Progenitor cell of endocrine pancreas (in vitro differentiated cells): ENCODE data around the gene C12orf75. TPM values are rescaled to one million over a fixed set of nuclear protein-coding genes. Genes with fewer than 3 reads are reported as not detected.

Source experiments
- DNase-seq: peaks from one replicate; pipeline ENCODE4 v3.0.0; 2021; ENCODE audit warnings: low spot score; ENCODE audit not compliant: unreplicated experiment
- H3K27ac Mint-ChIP-seq: 2 replicates; pipeline ENCODE4 v1.8.0; 2021; ENCODE audit warnings: mild to moderate bottlenecking, moderate library complexity, mixed read lengths
- H3K27me3 Mint-ChIP-seq: 2 replicates; pipeline ENCODE4 v1.8.0; 2021; ENCODE audit warnings: mixed read lengths
- H3K36me3 Mint-ChIP-seq: 2 replicates; pipeline ENCODE4 v1.8.0; 2022; ENCODE audit warnings: mixed read lengths; ENCODE audit not compliant: insufficient read depth
- H3K4me1 Mint-ChIP-seq: 2 replicates; pipeline ENCODE4 v1.8.0; 2021; ENCODE audit warnings: low read depth, mixed read lengths
- H3K4me3 Mint-ChIP-seq: 2 replicates; pipeline ENCODE4 v1.8.0; 2021; ENCODE audit warnings: low read depth, mild to moderate bottlenecking, moderate library complexity, mixed read lengths
- H3K9me3 Mint-ChIP-seq: 2 replicates; pipeline ENCODE4 v1.8.0; 2021; ENCODE audit warnings: low read depth, mixed read lengths
- total RNA-seq: library from RNA; stranded (reverse); gene quantifications from 2 replicates; pipeline ENCODE4 v1.2.1, GENCODE V29; 2021
- TF ChIP-seq, protein P1 (sequence below): fragments of 200-600 bp; sonication (generic); IDR thresholded peaks from one replicate; pipeline ENCODE4 v1.5.0; 2021; ENCODE audit warnings: antibody characterized with exemption, mild to moderate bottlenecking; ENCODE audit not compliant: unreplicated experiment

Gene C12orf75
- total RNA-seq, 1 donor from 2014 or later: 228 TPM

DNA sequence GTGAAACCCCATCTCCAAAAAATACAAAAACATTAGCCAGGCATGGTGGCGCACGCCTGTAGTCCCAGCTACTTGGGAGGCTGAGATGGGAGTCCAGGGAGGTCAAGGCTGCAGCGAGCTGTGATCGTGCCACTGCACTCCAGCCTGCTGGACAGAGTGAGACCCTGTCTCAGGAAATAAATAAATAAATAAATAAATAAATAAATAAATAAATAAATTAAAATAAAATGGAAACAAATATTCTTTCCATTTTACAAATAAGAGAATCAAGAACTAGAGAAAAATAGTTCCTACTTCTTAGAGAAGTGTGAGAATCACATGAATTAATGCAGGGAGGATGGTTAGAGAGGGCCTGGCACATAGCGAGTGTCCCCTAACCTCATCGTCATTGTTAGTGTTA, 53.7 kb downstream of the C12orf75 start:
- no peaks in the 10 kb centered on the region for H3K27me3 Mint-ChIP-seq
- TF ChIP-seq, protein P1, sequence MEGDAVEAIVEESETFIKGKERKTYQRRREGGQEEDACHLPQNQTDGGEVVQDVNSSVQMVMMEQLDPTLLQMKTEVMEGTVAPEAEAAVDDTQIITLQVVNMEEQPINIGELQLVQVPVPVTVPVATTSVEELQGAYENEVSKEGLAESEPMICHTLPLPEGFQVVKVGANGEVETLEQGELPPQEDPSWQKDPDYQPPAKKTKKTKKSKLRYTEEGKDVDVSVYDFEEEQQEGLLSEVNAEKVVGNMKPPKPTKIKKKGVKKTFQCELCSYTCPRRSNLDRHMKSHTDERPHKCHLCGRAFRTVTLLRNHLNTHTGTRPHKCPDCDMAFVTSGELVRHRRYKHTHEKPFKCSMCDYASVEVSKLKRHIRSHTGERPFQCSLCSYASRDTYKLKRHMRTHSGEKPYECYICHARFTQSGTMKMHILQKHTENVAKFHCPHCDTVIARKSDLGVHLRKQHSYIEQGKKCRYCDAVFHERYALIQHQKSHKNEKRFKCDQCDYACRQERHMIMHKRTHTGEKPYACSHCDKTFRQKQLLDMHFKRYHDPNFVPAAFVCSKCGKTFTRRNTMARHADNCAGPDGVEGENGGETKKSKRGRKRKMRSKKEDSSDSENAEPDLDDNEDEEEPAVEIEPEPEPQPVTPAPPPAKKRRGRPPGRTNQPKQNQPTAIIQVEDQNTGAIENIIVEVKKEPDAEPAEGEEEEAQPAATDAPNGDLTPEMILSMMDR: no peak
- H3K4me3 Mint-ChIP-seq: no peak overlapping the region
- DNase-seq: no peak
- H3K9me3 Mint-ChIP-seq: no peaks in the 10 kb centered on the region
- peaks cover 4% of the 10 kb centered on the region for H3K36me3 Mint-ChIP-seq
- H3K4me1 Mint-ChIP-seq: no peaks in the 10 kb centered on the region
- H3K27ac Mint-ChIP-seq: no peak overlapping the region

DNA sequence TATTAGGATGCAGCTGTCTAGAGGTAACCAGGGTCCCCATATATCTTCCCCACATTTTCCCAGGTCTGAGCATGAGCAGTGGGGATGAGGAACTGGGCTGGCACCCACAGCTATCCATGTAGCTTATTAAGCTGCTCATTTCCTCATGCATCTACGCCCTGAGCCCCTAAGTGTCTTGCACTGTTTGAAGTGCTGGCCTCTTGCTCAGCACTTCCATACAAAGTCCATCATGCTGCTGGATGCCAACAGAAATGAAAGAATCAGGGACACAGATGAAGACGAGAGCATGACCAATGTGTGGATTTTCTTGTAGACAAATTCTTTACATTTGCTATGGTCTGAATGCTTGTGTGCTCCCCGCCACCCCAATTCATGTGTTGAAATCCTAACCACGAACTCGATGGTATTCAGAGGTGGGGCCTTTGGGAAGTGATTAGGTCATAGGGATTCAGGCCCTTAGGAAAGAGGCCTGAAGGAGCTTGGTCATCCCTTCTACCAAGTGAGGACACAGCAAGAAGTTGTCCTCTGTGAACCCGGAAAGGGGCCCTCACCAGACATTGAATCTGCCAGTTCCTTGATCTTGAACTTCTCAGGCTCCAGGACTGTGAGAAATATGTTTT, 54.5 kb downstream of the C12orf75 start:
- no peak for DNase-seq
- Mint-ChIP-seq H3K4me3 (no peak overlapping the region), H3K4me1 (no peaks in the 10 kb centered on the region), H3K9me3 (no peaks in the 10 kb centered on the region), H3K36me3 (peaks cover 8% of the 10 kb centered on the region), H3K27ac (no peak overlapping the region), H3K27me3 (no peaks in the 10 kb centered on the region)
- TF ChIP-seq, protein P1: no peak

DNA sequence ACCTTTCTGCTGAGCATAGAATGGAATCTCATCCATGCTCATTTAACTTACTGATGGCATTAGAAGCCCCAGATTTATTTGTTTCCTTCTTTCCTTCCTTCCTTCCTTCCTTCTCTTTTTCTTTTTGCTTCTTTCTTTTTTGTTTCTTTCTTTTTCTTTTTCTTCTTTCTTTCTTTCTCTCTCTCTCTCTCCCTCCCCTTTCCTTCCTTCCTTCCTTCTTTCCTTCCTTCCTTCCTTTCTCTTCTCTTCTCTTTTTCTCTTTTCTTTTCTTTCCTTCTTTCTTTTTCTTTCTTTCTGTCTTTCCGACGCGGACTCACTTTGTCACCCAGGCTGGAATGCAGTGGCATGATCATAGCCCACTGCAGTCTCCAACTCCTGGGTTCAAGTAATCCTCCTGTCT, 55.9 kb downstream of the C12orf75 start:
- Mint-ChIP-seq H3K27me3 (no peaks in the 10 kb centered on the region), H3K9me3 (no peaks in the 10 kb centered on the region), H3K27ac (peak overlapping the region; percentile 72), H3K36me3 (peaks cover 11% of the 10 kb centered on the region), H3K4me1 (peaks cover 2% of the 10 kb centered on the region), H3K4me3 (no peak overlapping the region)
- DNase-seq: no peak
- TF ChIP-seq, protein P1: no peak

DNA sequence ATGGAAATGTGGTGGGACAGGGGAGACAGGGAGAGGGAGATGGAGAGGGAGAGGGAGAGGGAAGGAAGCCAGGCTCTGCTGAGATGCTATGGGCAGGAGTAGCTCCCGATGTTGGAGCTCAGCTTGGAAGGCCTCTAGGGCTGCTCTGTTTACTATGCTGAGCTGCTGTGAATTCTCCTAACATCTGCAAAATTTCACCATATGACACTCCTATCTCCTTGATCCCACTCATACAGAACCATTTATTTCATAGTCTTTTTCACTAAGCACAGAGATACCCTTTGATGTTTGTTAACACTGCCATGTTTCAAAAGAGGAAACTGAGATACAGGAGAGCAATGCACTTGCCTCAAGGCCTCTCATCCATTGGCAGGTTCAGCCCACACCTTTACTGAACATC, 60.7 kb downstream of the C12orf75 start:
- Mint-ChIP-seq H3K27me3 (no peaks in the 10 kb centered on the region), H3K27ac (no peak overlapping the region), H3K36me3 (peaks cover 12% of the 10 kb centered on the region), H3K4me3 (no peak overlapping the region), H3K4me1 (peaks cover 7% of the 10 kb centered on the region), H3K9me3 (no peaks in the 10 kb centered on the region)
- DNase-seq: no peak
- TF ChIP-seq, protein P1: no peak

DNA sequence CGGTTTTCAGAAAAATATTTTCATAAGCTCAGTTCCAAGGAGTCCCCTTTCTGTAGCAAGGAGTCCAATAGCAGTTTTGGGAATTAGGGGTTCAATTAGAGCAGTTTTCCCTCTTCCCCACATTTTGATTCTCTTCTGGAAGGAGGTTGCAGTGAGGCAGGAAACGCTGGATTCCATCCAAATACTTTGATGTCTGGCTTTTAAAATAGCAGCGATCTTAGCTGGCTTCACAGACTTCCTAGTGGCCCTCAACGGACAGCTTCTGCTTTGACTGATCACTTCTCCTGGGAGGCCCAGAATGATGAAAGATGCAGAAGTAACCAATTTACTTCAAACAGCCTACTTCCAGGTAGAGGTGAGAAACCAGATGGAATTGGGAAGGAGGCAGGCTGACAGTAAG, 63.1 kb downstream of the C12orf75 start:
- no peak for DNase-seq
- TF ChIP-seq, protein P1: no peak

More for the DNA sequence above, 63.1 kb downstream of the C12orf75 start:
- Mint-ChIP-seq H3K36me3 (peaks cover 23% of the 10 kb centered on the region), H3K9me3 (no peaks in the 10 kb centered on the region), H3K4me1 (peaks cover 7% of the 10 kb centered on the region), H3K4me3 (no peak overlapping the region), H3K27ac (no peak overlapping the region), H3K27me3 (no peaks in the 10 kb centered on the region)
